CD14-positive monocyte (primary cell): Measurements from ENCODE around the gene POLA1. TPM values are rescaled to one million over a fixed set of nuclear protein-coding genes. Genes with fewer than 3 reads are reported as not detected.

Experiments used
- DNase-seq, 3 donors: peaks; one replicate each; pipeline ENCODE4 v3.0.0-alpha.2; 2011 to 2022
- H2AFZ ChIP-seq: 2 replicates; pipeline ENCODE4 v1.6.0; 2012; ENCODE audit warnings: mild to moderate bottlenecking, low read depth, low read length, inconsistent platforms; ENCODE audit not compliant: insufficient read depth, poor library complexity, severe bottlenecking
- H3K27ac ChIP-seq, 2 donors: 1 replicate in 1 of 2; 2 replicates in 1 of 2; pipeline ENCODE4 v1.5.1; 2012 to 2013; ENCODE audit warnings: low read length in 2 of 2, control low read depth in 1 of 2, inconsistent platforms in 1 of 2, low read depth in 1 of 2, mild to moderate bottlenecking in 1 of 2
- H3K27me3 ChIP-seq, 2 donors: one replicate each; pipeline versions ENCODE4 v1.6.0 to v1.6.1; 2011 to 2013; ENCODE audit warnings: low read length in 2 of 2; ENCODE audit not compliant: control insufficient read depth in 2 of 2, insufficient read depth in 2 of 2
- H3K36me3 ChIP-seq, 2 donors: replicated peaks in 1 of 2; 1 replicate in 1 of 2; 2 replicates in 1 of 2; pipeline versions ENCODE4 v1.5.1 to v1.6.1; 2012 to 2013; ENCODE audit warnings: low read length in 2 of 2, control low read depth in 1 of 2, inconsistent platforms in 1 of 2, mild to moderate bottlenecking in 1 of 2; ENCODE audit not compliant: insufficient read depth in 2 of 2, control insufficient read depth in 1 of 2
- H3K4me1 ChIP-seq, 2 donors: 1 replicate in 1 of 2; 2 replicates in 1 of 2; pipeline versions ENCODE4 v1.5.1 to v1.6.1; 2012 to 2013; ENCODE audit warnings: low read length in 2 of 2, control low read depth in 1 of 2, inconsistent platforms in 1 of 2, mild to moderate bottlenecking in 1 of 2, moderate library complexity in 1 of 2; ENCODE audit not compliant: insufficient read depth in 2 of 2, control insufficient read depth in 1 of 2
- H3K4me2 ChIP-seq: replicated peaks from 2 replicates; pipeline ENCODE3; 2012; ENCODE audit warnings: low read length, moderate library complexity, mild to moderate bottlenecking; ENCODE audit not compliant: poor library complexity, severe bottlenecking; ENCODE audit errors: extremely low read depth
- H3K4me3 ChIP-seq, 3 experiments: fragments of 200-600 bp in 1 of 3; sonication (generic) in 1 of 3; replicated peaks in 1 of 3; 1 replicate in 2 of 3; 2 replicates in 1 of 3; pipeline ENCODE4 v1.5.1; 2011 to 2013; ENCODE audit warnings: low read length in 3 of 3, mild to moderate bottlenecking in 3 of 3, control low read depth in 2 of 3, low read depth in 2 of 3, inconsistent platforms in 1 of 3, moderate library complexity in 1 of 3
- H3K79me2 ChIP-seq: 2 replicates; pipeline ENCODE4 v1.6.0; 2012; ENCODE audit warnings: mild to moderate bottlenecking, control low read depth, inconsistent platforms, low read length, moderate library complexity; ENCODE audit not compliant: insufficient read depth
- H3K9ac ChIP-seq: 2 replicates; pipeline ENCODE4 v1.6.0; 2017; ENCODE audit warnings: low read length, mild to moderate bottlenecking; ENCODE audit not compliant: insufficient read depth, poor library complexity, severe bottlenecking
- H3K9me3 ChIP-seq, 2 donors: replicated peaks in 1 of 2; 1 replicate in 1 of 2; 2 replicates in 1 of 2; pipeline versions ENCODE4 v1.5.1 to v1.6.1; 2012 to 2013; ENCODE audit warnings: low read length in 2 of 2, control low read depth in 1 of 2; ENCODE audit not compliant: control insufficient read depth in 1 of 2, insufficient read depth in 1 of 2
- H4K20me1 ChIP-seq: 2 replicates; pipeline ENCODE4 v1.6.0; 2012; ENCODE audit warnings: mild to moderate bottlenecking, low read length, control low read depth, moderate library complexity; ENCODE audit not compliant: insufficient read depth
- H3K27ac Mint-ChIP-seq, 7 donors: one replicate each; pipeline ENCODE4 v1.8.0; 2020; ENCODE audit warnings: mild to moderate bottlenecking in 7 of 7, mixed read lengths in 7 of 7, moderate library complexity in 6 of 7, inconsistent platforms in 2 of 7
- H3K27me3 Mint-ChIP-seq, 3 donors: one replicate each; pipeline ENCODE4 v1.8.0; 2021 to 2022; ENCODE audit warnings: low read depth in 3 of 3, mild to moderate bottlenecking in 3 of 3, mixed read lengths in 3 of 3, moderate library complexity in 3 of 3, inconsistent platforms in 1 of 3
- H3K36me3 Mint-ChIP-seq, 2 donors: one replicate each; pipeline ENCODE4 v1.8.0; 2020; ENCODE audit warnings: mixed read lengths in 2 of 2, inconsistent platforms in 1 of 2, mild to moderate bottlenecking in 1 of 2
- H3K4me1 Mint-ChIP-seq: one replicate; pipeline ENCODE4 v1.8.0; 2020; ENCODE audit warnings: mild to moderate bottlenecking, mixed read lengths
- H3K4me3 Mint-ChIP-seq, 2 donors: one replicate each; pipeline ENCODE4 v1.8.0; 2020; ENCODE audit warnings: mild to moderate bottlenecking in 2 of 2, mixed read lengths in 2 of 2, moderate library complexity in 1 of 2
- H3K9me3 Mint-ChIP-seq, 7 donors: one replicate each; pipeline ENCODE4 v1.8.0; 2020 to 2022; ENCODE audit warnings: mixed read lengths in 7 of 7, mild to moderate bottlenecking in 6 of 7, moderate library complexity in 6 of 7, inconsistent platforms in 2 of 7
- CTCF ChIP-seq: fragments of 200-600 bp; IDR thresholded peaks from one replicate; pipeline ENCODE4 v1.8.0; 2022; ENCODE audit warnings: antibody characterized with exemption, mild to moderate bottlenecking
- WGBS: methylation state at CpG from one replicate; pipeline ENCODE4 v1.1.5; 2013; ENCODE audit warnings: missing lambda C conversion rate; ENCODE audit not compliant: insufficient coverage; 5-methylcytosine and 5-hydroxymethylcytosine counted together
- intact Hi-C, 2 donors: fragments of 100-400 bp; cut with micrococcal nuclease; formaldehyde crosslinking; loops; one replicate each; pipeline versions ENCODE4 v1.15.0 to v1.15.1; 2023
- polyA plus RNA-seq, 3 donors: library from polyadenylated mRNA; depleted of rRNA in 1 of 3; unstranded in 2 of 3; stranded (reverse) in 1 of 3; fragments of 300-500 nt in 2 of 3; fragments of >200 nt in 1 of 3; fragmentation: Illumina TruSeq in 2 of 3; gene quantifications; 1 replicate in 2 of 3; 2 replicates in 1 of 3; pipeline ENCODE4 v1.2.3, GENCODE V29; 2012 to 2021

The POLA1 gene
- polyA plus RNA-seq, 3 donors, result 1.2 to 1.4 (median 1.3) TPM

- Mint-ChIP-seq H3K27ac (no peak overlapping the region), H3K9me3 (peaks cover 0 to under 1% (median 0%) of the 10 kb centered on the region in 7 donors), H3K4me1 (no peaks in the 10 kb centered on the region), H3K36me3 (peaks cover 17 to 18% of the 10 kb centered on the region in 2 donors), H3K4me3 (no peak overlapping the region), H3K27me3 (peaks cover 0 to 14% (median 3%) of the 10 kb centered on the region in 3 donors)
- Histone ChIP-seq H3K27ac (no peak overlapping the region), H3K79me2 (no peaks in the 10 kb centered on the region), H4K20me1 (no peaks in the 10 kb centered on the region), H2AFZ (no peak overlapping the region), H3K27me3 (peaks cover 0 to 2% of the 10 kb centered on the region in 2 donors), H3K9me3 (no peaks in the 10 kb centered on the region), H3K4me3 (no peak overlapping the region), H3K36me3 (no peaks in the 10 kb centered on the region), H3K4me1 (no peaks in the 10 kb centered on the region), H3K4me2 (no peak overlapping the region), H3K9ac (no peak overlapping the region)
- intact Hi-C loops, result no loop called here
- no peak for DNase-seq
- WGBS, result no CpG with 5 or more reads among the region's 8 CpGs
- no peak for TF ChIP-seq CTCF
Observed at GRCh38 chrX:24993879-24994278, 300.2 kb downstream of the POLA1 start.

GRCh38 chrX:24996096-24996709, 302.5 kb downstream of the POLA1 start:
- no peaks in the 10 kb centered on the region for H3K4me1 Mint-ChIP-seq
- peaks cover 0 to 2% (median 0%) of the 10 kb centered on the region in 7 donors for H3K9me3 Mint-ChIP-seq
- H3K4me3 ChIP-seq, result no peak overlapping the region
- H3K79me2 ChIP-seq, result no peaks in the 10 kb centered on the region
- H3K9me3 ChIP-seq, result no peaks in the 10 kb centered on the region
- H3K9ac ChIP-seq, result no peak overlapping the region
- H3K4me2 ChIP-seq, result no peak overlapping the region
- no peak for TF ChIP-seq CTCF
- H3K36me3 Mint-ChIP-seq, result peaks cover 20 to 27% of the 10 kb centered on the region in 2 donors
- H4K20me1 ChIP-seq, result no peaks in the 10 kb centered on the region
- H3K27me3 ChIP-seq, result peaks cover 2 to 6% of the 10 kb centered on the region in 2 donors
- H3K4me3 Mint-ChIP-seq, result no peak overlapping the region
- no peak for DNase-seq
- peaks cover 5 to 21% (median 5%) of the 10 kb centered on the region in 3 donors for H3K27me3 Mint-ChIP-seq
- no peak overlapping the region for H2AFZ ChIP-seq
- H3K27ac Mint-ChIP-seq, result no peak overlapping the region
- no peaks in the 10 kb centered on the region for H3K4me1 ChIP-seq
- no CpG with 5 or more reads among the region's 5 CpGs for WGBS
- intact Hi-C loops, result no loop called here
- H3K36me3 ChIP-seq, result no peaks in the 10 kb centered on the region
- no peak overlapping the region for H3K27ac ChIP-seq
